Measurements from ENCODE around the gene SEC14L3. TPM values are rescaled to one million over a fixed set of nuclear protein-coding genes. Genes with fewer than 3 reads are reported as not detected.

Gene SEC14L3
- total and polyA plus RNA-seq, 9 donors = not detected

DNA sequence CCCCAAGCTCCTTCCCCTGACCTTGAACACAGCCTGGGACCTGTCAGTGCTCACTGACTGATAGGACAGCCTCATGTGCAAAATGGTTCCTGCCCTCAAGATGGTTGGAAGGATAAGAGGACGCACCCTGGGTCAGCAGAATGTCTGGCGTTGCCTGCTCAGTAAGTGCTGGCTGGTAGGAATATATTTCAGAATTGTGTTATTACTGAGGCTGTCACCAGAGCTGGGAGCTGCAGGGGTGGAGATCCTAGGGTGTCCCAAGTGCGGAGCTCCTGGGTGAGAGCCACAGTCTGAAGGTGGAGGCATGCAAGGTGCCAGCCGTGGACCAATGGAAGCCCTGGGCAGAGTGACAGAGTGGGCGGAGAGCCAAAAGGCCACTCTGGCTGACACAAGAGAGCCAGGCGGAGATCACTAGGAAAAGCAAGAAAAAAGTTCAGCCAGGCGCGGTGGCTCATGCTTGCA, 34.7 kb upstream of the SEC14L3 start:
- H3K9me3 ChIP-seq = no peaks in the 10 kb centered on the region
- no peaks in the 10 kb centered on the region for H3K36me3 ChIP-seq
- WGBS, 3 donors = 80 to 88% (median 85%) methylated on average over 8 of the region's 8 CpGs
- H3K4me3 ChIP-seq = no peak overlapping the region
- intact Hi-C loops (cut with DNase I) = no loop called here
- H3K27me3 ChIP-seq = no peaks in the 10 kb centered on the region
- H3K27ac ChIP-seq = no peak overlapping the region
- H3K4me1 ChIP-seq (ENCODE audit: insufficient read depth) = no peaks in the 10 kb centered on the region
- no peak for TF ChIP-seq CTCF (IDR thresholded peaks at IDR 0.05)
- no peak for TF ChIP-seq POLR2A (IDR thresholded peaks at IDR 0.05)
- no peak for DNase-seq

DNA sequence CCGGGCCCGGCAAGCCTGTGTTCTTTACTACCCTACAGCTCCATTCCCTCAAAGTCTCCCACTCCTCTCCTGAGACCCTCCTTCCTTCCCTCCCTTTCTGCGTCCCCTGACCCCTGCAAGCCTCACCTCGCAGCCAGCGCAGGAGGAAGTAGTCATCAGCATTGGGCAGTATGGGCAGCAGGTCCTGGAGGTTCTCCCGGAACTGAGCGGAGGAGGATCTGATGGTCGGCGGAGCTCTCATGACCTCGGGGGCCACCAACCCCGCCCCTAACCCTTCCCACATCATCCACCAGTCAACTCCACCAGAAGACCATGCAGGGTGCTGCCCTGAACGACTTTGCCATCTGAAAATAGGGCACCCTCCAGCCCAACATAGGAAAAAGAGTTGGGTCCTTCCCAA, 31.7 kb upstream of the SEC14L3 start:
- H3K36me3 ChIP-seq = no peaks in the 10 kb centered on the region
- no peak for DNase-seq
- no peaks in the 10 kb centered on the region for H3K4me1 ChIP-seq (ENCODE audit: insufficient read depth)
- H3K27ac ChIP-seq = no peak overlapping the region
- no peaks in the 10 kb centered on the region for H3K9me3 ChIP-seq
- TF ChIP-seq POLR2A (IDR thresholded peaks at IDR 0.05) (no peak), CTCF (IDR thresholded peaks at IDR 0.05) (no peak), EP300 (IDR thresholded peaks at IDR 0.05) (no peak)
- intact Hi-C loops (cut with DNase I) = no loop called here
- 62 to 71% (median 63%) methylated on average over 12 of the region's 12 CpGs for WGBS, 3 donors
- no peak overlapping the region for H3K4me3 ChIP-seq
- no peaks in the 10 kb centered on the region for H3K27me3 ChIP-seq

GRCh38 chr22:30502911-30503310, 31.1 kb upstream of the SEC14L3 start:
- H3K36me3 ChIP-seq = no peaks in the 10 kb centered on the region
- H3K4me1 ChIP-seq (ENCODE audit: insufficient read depth) = no peaks in the 10 kb centered on the region
- WGBS, 3 donors = 56 to 62% (median 56%) methylated on average over 3 of the region's 3 CpGs
- H3K9me3 ChIP-seq = no peaks in the 10 kb centered on the region
- intact Hi-C loops (cut with DNase I) = no loop called here
- no peak overlapping the region for H3K27ac ChIP-seq
- H3K27me3 ChIP-seq = no peaks in the 10 kb centered on the region
- no peak for TF ChIP-seq CTCF (IDR thresholded peaks at IDR 0.05)
- DNase-seq = no peak
- no peak overlapping the region for H3K4me3 ChIP-seq

GRCh38 chr22:30502153-30502552, 30.3 kb upstream of the SEC14L3 start:
- Histone ChIP-seq H3K4me1 (ENCODE audit: insufficient read depth) (no peaks in the 10 kb centered on the region), H3K27ac (no peak overlapping the region), H3K9me3 (no peaks in the 10 kb centered on the region), H3K4me3 (no peak overlapping the region), H3K36me3 (no peaks in the 10 kb centered on the region), H3K27me3 (no peaks in the 10 kb centered on the region)
- intact Hi-C loops (cut with DNase I) = no loop called here
- no peak for DNase-seq
- WGBS, 3 donors = 67 to 93% (median 86%) methylated on average over 4 of the region's 4 CpGs
- no peak for TF ChIP-seq CTCF (IDR thresholded peaks at IDR 0.05)
- TF ChIP-seq POLR2A (IDR thresholded peaks at IDR 0.05) = no peak
- TF ChIP-seq EP300 (IDR thresholded peaks at IDR 0.05) = no peak

DNA sequence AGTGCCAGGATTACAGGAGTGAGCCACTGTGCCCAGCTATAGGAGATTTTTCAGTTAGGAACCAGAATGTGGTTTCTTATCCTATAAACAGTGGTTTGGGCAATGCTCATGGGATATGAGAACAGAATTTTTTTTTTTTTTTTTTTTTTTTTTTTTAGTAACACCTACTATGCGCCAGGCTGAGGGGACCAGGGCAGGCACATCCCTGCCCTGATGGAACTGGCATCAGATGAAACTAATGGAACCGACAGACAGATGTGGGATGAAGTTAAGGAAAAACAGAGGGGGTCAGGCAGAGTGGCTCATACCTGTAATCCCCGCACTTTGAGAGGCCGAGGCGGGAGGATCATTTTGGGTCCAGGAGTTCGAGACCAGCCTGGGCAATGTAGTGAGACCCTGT, 28.8 kb upstream of the SEC14L3 start:
- 84 to 89% (median 89%) methylated on average over 6 of the region's 6 CpGs for WGBS, 3 donors
- TF ChIP-seq EP300 (IDR thresholded peaks at IDR 0.05) = no peak
- TF ChIP-seq CTCF (IDR thresholded peaks at IDR 0.05) = no peak
- TF ChIP-seq POLR2A (IDR thresholded peaks at IDR 0.05) = no peak
- no peaks in the 10 kb centered on the region for H3K27me3 ChIP-seq
- no peaks in the 10 kb centered on the region for H3K4me1 ChIP-seq (ENCODE audit: insufficient read depth)
- H3K4me3 ChIP-seq = no peak overlapping the region
- H3K9me3 ChIP-seq = no peaks in the 10 kb centered on the region
- H3K27ac ChIP-seq = no peak overlapping the region
- H3K36me3 ChIP-seq = no peaks in the 10 kb centered on the region
- no peak for DNase-seq
- intact Hi-C loops (cut with DNase I) = no loop called here

Data from ovary (tissue), 9 donors.